GM18951 (cell line): ENCODE results near the gene SNX13.

Source experiments
- POLR2A ChIP-seq: IDR thresholded peaks from 4 replicates; pipeline ENCODE4 v1.6.1; 2011; ENCODE audit warnings: mild to moderate bottlenecking; ENCODE audit not compliant: insufficient read length, insufficient read depth; ENCODE audit errors: extremely low read depth
- in situ Hi-C: fragments of 300-500 bp; cut with MboI; formaldehyde crosslinking; loops from one replicate; pipeline ENCODE4 v1.12.0; 2022; ENCODE audit warnings: low sequenced_read_pairs, mixed read lengths, inconsistent platforms; ENCODE audit not compliant: unreplicated experiment

Gene SNX13

DNA sequence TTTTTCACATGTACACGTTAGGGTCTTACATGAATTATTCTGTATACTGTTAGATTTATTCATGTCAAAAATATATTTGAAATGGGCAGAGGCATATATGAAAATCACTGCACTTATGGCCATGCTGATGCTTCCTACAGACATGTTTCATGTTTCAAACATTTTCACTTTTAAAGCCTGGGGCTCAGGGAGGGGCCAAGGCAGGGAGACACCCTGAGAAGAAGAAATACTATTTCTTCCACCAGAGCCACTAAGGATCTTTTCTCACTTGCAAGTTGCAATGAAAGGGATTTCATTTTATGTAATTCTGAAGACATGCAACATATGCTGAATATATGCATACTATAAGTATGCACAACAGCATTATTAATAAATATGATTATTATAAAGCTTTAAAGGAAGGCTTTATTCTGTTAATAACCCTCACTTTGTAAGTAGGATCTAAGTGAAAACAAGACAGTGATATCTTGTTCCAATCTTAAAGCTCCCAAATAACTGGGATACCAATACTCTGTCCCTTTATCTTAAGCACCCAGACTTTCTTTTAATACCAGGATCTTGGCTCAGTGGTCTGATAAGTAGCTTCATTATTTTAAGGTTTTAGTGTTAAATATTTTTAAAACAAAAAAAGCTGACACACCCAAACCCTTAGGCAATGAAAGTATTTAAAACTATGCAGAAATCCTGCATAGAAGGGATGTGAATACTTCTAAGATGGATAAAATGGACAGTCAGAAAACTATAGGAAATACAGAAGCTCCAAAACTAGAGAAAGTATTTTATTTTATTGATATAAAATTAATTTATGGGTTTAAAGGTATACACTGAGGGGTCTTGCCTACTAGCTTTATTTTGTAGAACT is 148.0 kb downstream of the SNX13 start:
- no peak for TF ChIP-seq POLR2A
- in situ Hi-C loops: no loop called here

DNA sequence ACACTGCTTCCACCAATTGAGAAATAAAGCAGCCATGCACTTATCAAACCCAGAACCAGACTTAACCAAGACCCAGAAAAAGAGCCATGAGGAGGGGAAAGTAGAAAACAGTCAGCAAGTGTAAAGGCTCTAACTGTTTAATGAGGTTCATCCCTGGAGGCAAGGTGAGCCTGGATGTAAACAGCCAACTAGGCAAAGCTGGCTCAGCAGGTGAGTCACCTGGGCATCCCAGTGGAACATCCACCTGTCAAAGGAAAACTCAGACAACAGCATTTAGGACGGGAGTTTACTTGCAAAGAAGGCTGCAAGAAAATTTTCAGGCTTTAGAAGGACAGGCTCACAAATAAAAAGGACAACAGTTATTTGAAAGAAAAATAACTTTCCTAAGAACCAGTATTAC is 153.0 kb downstream of the SNX13 start:
- TF ChIP-seq POLR2A: no peak
- in situ Hi-C loops: no loop called here

DNA sequence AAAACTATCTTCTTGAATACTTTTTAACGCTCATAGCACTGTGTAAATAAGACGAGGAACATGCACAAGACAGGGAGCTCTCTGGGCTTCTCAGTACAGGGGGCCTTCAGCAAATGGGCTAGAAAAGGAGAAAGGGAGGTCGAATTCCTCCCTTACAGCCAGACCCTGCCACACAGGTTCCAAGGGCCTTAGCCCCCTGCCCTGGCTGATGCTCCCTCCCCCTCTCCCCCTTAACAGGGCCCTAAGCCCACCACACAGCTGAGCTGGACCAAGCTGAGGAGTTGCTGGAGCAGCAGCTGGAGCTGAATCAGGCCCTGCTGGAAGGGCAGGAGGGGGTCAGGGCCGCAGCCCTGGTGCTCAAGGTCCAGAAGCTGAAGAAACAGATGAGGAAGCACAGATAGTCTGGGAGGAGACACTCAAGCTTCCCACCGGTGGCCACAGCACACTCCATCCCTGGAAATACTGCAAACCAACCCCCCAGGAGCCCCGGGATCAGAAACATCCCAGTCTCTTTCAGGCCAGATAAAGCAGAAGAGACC is 153.9 kb downstream of the SNX13 start:
- in situ Hi-C loops: no loop called here
- no peak for TF ChIP-seq POLR2A

DNA sequence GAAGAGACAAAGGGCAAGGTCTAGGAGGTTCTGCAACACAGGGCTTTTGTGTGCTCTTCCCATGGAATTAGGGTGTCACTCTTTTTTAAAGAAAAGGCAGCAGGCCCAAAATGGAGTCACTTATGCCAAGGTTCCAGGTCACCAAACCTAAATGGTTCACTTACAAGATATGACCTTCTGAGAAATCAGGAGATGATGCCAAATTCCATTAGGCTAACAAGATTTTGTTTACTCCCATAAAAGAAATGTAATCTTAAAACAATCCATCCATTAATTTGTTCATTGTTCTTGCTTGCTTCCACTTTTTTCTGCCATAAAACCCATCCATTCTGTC is 158.1 kb downstream of the SNX13 start:
- in situ Hi-C loops: no loop called here
- no peak for TF ChIP-seq POLR2A

DNA sequence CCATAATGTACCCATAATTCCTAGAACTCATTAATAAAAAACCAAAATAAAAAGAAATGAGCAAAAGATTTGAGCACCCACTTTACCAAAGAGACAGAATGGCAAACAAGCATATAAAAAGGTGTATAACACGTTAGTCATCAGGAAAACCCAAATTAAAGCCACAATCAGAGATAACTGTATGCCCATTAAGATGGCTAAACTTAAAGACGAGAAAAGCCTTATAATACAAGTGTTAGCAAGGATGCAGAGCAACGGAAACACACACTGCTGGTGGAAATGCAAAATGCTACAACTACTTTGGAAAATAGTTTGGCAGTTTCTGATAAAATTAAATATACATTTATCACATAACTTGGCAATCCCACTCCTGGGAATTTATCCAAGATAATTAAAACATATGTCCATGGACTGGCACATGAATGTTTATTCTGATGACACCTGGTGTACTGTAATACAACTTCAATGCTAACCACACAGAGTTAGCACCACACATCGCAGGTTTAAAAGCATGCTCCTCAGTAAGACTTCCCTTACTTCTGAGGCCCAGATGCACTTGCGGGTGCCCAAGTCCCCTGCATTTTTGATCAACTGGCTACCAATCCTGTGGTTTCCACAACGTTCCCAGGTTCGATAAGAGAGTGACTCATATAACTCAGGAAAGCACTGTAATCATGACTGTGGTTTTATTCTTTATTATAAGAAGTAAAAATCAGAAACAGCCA is 158.6 kb downstream of the SNX13 start:
- in situ Hi-C loops: no loop called here
- no peak for TF ChIP-seq POLR2A

DNA sequence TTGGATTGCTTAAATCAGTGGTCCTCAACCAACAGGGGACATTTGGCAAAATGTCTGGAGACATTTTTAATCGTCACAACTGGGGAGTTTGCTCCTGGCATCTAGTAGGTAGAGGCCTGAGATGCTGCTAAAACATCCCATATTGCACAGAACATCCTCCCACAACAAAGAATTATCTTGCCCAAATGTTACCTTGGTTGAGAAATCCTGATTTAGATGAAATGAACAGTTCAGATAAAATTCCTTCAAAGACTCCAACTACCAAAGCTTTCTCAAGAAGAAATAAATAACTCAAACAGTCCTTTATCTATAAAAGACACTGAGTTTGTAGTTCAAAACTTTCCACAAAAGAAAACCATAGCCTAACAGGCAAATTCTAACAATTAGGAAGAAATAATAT is 160.9 kb downstream of the SNX13 start:
- in situ Hi-C loops: no loop called here

DNA sequence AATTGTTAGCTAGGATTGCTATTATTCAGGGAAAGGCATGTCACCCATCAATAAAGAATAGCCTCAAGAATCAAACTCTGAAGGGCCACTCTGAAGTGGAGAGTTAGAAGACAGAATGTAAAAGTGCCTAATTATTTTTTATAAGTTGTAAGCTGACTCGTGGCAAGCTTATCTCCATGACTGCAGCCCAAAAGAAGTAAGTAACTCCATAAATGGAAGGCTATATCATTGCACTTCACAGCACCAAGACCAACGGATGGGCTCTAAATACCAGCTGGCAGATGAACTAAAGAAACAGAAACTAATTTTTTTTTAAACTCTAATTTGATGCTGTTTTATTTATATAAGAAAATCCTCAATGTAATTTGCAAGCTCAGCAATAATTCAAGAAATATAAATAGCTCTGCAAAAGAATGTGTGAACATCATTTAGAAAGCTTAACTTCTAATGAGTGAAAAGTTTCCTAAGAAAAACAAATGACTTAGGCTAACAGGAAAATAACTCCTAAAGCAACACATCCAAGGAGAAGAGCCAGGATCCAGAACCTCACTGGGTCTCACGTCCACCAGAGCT is 165.5 kb downstream of the SNX13 start:
- in situ Hi-C loops: loop anchor here (25.0 kb wide), 1 partner anchor 562 kb away; no protein-coding TSS in a partner anchor

More for the DNA sequence above, 160.9 kb downstream of the SNX13 start:
- TF ChIP-seq POLR2A: no peak

DNA sequence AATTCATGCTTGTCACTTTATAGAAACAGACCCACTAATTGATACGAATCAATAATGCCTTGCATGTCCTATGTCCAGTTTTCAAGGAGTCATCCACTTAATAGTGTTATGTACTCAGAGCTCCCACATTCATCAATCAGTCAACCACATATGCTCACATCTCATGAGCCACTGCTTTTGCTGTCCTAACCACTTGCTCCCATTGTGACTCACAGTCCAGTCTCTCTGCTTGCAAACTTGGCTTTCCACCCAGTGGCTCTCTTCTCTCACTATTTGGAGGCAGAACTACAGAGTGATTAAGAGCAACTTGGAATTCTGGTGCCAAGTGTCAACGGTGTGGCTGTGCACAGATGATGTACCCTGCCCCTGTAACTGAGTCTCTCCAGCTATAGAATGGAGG is 166.0 kb downstream of the SNX13 start:
- in situ Hi-C loops: loop anchor here (25.0 kb wide), 1 partner anchor 563 kb away; no protein-coding TSS in a partner anchor
- TF ChIP-seq POLR2A: no peak

More for the DNA sequence above, 165.5 kb downstream of the SNX13 start:
- no peak for TF ChIP-seq POLR2A

DNA sequence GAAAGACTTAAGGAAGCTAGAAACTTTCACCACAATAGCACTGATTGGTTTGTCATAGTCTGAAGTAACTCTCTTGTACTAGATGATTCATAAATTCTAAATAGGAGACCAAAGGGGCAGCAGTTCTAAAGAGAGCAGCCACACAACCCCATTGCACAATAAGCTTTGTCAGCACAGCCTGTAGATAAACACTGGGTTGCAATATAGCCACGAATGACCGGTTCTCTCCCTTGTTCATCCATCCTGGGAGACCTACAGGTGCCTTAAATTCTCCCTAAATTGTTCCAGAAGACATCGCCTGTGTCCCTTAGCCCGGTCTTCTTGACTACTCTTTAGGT is 167.0 kb downstream of the SNX13 start:
- in situ Hi-C loops: loop anchor here (25.0 kb wide), 1 partner anchor 564 kb away; no protein-coding TSS in a partner anchor
- TF ChIP-seq POLR2A: no peak

DNA sequence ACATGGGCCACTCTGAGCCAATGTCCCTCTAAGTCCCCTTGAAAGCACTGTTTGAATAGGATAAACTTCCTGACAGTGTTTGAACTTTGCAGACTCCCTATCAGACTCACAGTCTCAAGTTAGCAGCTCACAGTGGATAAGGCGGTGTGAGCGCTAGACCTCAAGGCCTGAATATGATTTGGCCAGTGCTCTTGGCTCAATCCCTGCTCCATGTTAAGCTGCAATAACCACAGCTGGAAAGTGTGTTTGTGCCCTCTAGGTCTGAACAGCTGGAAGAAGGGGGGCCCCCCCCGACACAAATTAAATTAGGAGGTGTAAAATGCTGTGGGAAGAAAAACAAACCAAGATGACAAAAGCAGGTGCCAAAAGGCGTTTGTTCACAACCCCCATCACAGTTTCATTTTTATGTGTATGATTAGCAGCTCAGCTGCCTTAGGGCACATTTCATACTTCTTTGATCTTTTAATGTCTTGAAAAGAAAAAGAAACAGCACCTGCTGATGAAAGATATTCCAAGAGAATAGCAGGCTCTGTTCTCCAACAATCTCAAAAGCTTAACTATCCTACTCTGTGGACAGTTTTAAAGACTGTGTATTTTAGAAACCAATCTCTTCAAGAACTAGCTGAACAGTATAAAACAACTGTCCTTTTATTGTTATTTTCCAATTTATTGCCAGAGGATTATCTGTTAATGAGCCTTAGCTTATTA is 167.6 kb downstream of the SNX13 start:
- in situ Hi-C loops: loop anchor here (25.0 kb wide), 1 partner anchor 565 kb away; no protein-coding TSS in a partner anchor
- no peak for TF ChIP-seq POLR2A

DNA sequence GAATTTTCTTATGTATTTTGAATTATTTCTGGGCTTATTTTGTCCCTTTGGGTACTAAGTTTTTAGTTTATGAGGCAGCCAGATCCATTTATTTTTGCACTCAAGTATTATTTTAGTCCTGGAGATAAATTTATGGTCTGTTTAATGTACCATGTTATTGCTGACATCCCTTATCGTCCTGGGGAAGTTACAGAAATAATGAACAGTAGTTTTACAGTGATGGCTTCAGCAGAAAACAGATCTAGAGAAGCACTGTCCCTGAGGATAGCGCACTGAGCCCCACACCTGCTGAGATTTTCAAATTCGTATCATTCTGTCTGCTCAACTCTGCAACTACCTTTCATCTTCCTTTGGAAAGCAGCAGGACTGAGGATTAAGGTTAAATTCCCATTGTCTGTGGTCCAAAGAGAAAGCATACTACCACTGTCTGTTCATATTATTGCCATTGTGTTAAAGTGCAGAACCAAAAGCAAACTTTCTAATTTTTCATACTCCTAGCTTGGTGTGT is 168.3 kb downstream of the SNX13 start:
- in situ Hi-C loops: loop anchor here (25.0 kb wide), 1 partner anchor 565 kb away; no protein-coding TSS in a partner anchor
- no peak for TF ChIP-seq POLR2A

DNA sequence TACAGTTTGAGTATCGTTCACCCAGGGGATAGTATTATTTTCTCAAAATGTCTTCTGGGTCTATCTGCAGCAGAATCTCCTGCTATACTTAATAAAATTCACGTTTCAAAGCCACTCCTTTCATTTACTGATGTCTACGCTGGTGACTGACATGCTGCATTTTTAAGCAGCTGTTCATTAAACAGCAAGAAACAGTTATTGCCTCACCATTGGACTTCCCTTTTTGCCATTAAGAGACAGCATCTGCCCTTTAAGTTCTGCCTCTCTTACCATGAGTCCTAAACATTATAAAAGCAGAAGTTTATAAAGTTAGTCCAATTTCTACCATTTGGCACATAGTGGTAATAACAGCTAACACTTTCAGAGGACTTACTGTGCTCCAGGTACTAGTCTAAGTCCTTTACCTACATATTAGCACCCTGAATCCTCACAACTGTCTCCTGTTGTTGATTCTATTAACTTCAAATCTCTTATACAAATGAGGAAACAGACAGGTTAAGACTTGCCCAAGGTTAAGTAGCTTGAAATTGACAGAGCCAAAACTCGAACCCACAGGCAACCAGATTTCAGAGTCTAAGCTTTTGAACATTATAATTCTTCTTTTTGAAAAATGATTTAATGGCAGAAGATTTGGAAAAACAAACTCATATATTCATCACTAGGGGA is 169.5 kb downstream of the SNX13 start:
- in situ Hi-C loops: loop anchor here (25.0 kb wide), 1 partner anchor 566 kb away; no protein-coding TSS in a partner anchor
- TF ChIP-seq POLR2A: no peak
